Activated T-helper 1 cell treated with anti-CD3 and anti-CD28 coated beads, Interleukin-12 subunit alpha, Interleukin-12 subunit beta, Interleukin-2, Interleukin-4 antibody, amounts not matched to agents 30 ng/mL and 10 ng/mL and 1 ng/mL, durations not matched to agents 14 hours and 24 hours and 36 hours (primary cell): ENCODE measurements around the gene DLG5. TPM values are rescaled to one million over a fixed set of nuclear protein-coding genes. Genes with fewer than 3 reads are reported as not detected.

ENCODE experiments used
- DNase-seq: peaks from one replicate; pipeline ENCODE4 v3.0.0; 2021; ENCODE audit warnings: low spot score
- H3K27ac Mint-ChIP-seq: one replicate; pipeline ENCODE4 v1.8.0; 2021; ENCODE audit warnings: mild to moderate bottlenecking, mixed read lengths
- H3K27me3 Mint-ChIP-seq: one replicate; pipeline ENCODE4 v1.8.0; 2022; ENCODE audit warnings: mild to moderate bottlenecking, moderate library complexity, mixed read lengths; ENCODE audit not compliant: insufficient read depth
- H3K36me3 Mint-ChIP-seq: one replicate; pipeline ENCODE4 v1.8.0; 2021; ENCODE audit warnings: low read depth, mixed read lengths
- H3K4me1 Mint-ChIP-seq: one replicate; pipeline ENCODE4 v1.8.0; 2021; ENCODE audit warnings: low read depth, mixed read lengths
- H3K4me3 Mint-ChIP-seq: one replicate; pipeline ENCODE4 v1.8.0; 2021; ENCODE audit warnings: mild to moderate bottlenecking, moderate library complexity, mixed read lengths
- H3K9me3 Mint-ChIP-seq: one replicate; pipeline ENCODE4 v1.8.0; 2021; ENCODE audit warnings: mixed read lengths
- intact Hi-C: fragments of 100-400 bp; cut with micrococcal nuclease; formaldehyde crosslinking; loops from one replicate; pipeline ENCODE4 v1.15.1; 2024
- total RNA-seq: library from RNA; stranded (reverse); gene quantifications from 2 replicates; pipeline ENCODE4 v1.2.3, GENCODE V29; 2022

The DLG5 gene
- total RNA-seq, 1 donor from 2014 or later = 4.0 TPM

- intact Hi-C loops = no loop called here
- Mint-ChIP-seq H3K4me3 (no peak overlapping the region), H3K9me3 (no peaks in the 10 kb centered on the region), H3K27me3 (peaks cover under 1% of the 10 kb centered on the region), H3K4me1 (no peaks in the 10 kb centered on the region), H3K27ac (no peak overlapping the region), H3K36me3 (no peaks in the 10 kb centered on the region)
- DNase-seq = no peak
Measured at GRCh38 chr10:77905086-77905748, 21.3 kb downstream of the DLG5 start.

- no peaks in the 10 kb centered on the region for H3K9me3 Mint-ChIP-seq
- no peaks in the 10 kb centered on the region for H3K36me3 Mint-ChIP-seq
- H3K4me1 Mint-ChIP-seq = no peaks in the 10 kb centered on the region
- H3K27me3 Mint-ChIP-seq = no peaks in the 10 kb centered on the region
- intact Hi-C loops = no loop called here
- no peak for DNase-seq
- no peak overlapping the region for H3K4me3 Mint-ChIP-seq
- H3K27ac Mint-ChIP-seq = no peak overlapping the region
Measured at GRCh38 chr10:77904100-77904840, 22.3 kb downstream of the DLG5 start.

- H3K27me3 Mint-ChIP-seq = no peaks in the 10 kb centered on the region
- no peak overlapping the region for H3K27ac Mint-ChIP-seq
- intact Hi-C loops = no loop called here
- H3K36me3 Mint-ChIP-seq = no peaks in the 10 kb centered on the region
- no peak for DNase-seq
- no peak overlapping the region for H3K4me3 Mint-ChIP-seq
- no peaks in the 10 kb centered on the region for H3K9me3 Mint-ChIP-seq
- H3K4me1 Mint-ChIP-seq = no peaks in the 10 kb centered on the region
Measured at GRCh38 chr10:77902159-77902558, 24.4 kb downstream of the DLG5 start.

GRCh38 chr10:77901743-77902142 lies 24.8 kb downstream of the DLG5 start:
- no peaks in the 10 kb centered on the region for H3K27me3 Mint-ChIP-seq
- no peak overlapping the region for H3K4me3 Mint-ChIP-seq
- H3K4me1 Mint-ChIP-seq = no peaks in the 10 kb centered on the region
- H3K27ac Mint-ChIP-seq = no peak overlapping the region
- H3K9me3 Mint-ChIP-seq = no peaks in the 10 kb centered on the region
- no peak for DNase-seq
- intact Hi-C loops = no loop called here
- no peaks in the 10 kb centered on the region for H3K36me3 Mint-ChIP-seq

GRCh38 chr10:77899690-77900089 lies 26.9 kb downstream of the DLG5 start:
- Mint-ChIP-seq H3K27me3 (no peaks in the 10 kb centered on the region), H3K27ac (no peak overlapping the region), H3K4me3 (no peak overlapping the region), H3K9me3 (no peaks in the 10 kb centered on the region), H3K4me1 (no peaks in the 10 kb centered on the region), H3K36me3 (no peaks in the 10 kb centered on the region)
- intact Hi-C loops = no loop called here
- DNase-seq = no peak

GRCh38 chr10:77899080-77899477 lies 27.5 kb downstream of the DLG5 start:
- Mint-ChIP-seq H3K27ac (no peak overlapping the region), H3K4me3 (no peak overlapping the region), H3K27me3 (no peaks in the 10 kb centered on the region), H3K36me3 (no peaks in the 10 kb centered on the region), H3K4me1 (peaks cover 1% of the 10 kb centered on the region), H3K9me3 (no peaks in the 10 kb centered on the region)
- DNase-seq = no peak
- intact Hi-C loops = no loop called here

- Mint-ChIP-seq H3K9me3 (no peaks in the 10 kb centered on the region), H3K4me1 (peaks cover 6% of the 10 kb centered on the region), H3K27me3 (no peaks in the 10 kb centered on the region), H3K36me3 (no peaks in the 10 kb centered on the region), H3K27ac (no peak overlapping the region), H3K4me3 (no peak overlapping the region)
- no peak for DNase-seq
- intact Hi-C loops = no loop called here
Measured at GRCh38 chr10:77898323-77899079, 28.1 kb downstream of the DLG5 start.

- H3K4me3 Mint-ChIP-seq = no peak overlapping the region
- no peaks in the 10 kb centered on the region for H3K9me3 Mint-ChIP-seq
- no peaks in the 10 kb centered on the region for H3K36me3 Mint-ChIP-seq
- peaks cover 6% of the 10 kb centered on the region for H3K4me1 Mint-ChIP-seq
- H3K27me3 Mint-ChIP-seq = no peaks in the 10 kb centered on the region
- intact Hi-C loops = no loop called here
- no peak overlapping the region for H3K27ac Mint-ChIP-seq
- DNase-seq = no peak
Measured at GRCh38 chr10:77896058-77896457, 30.5 kb downstream of the DLG5 start.

- intact Hi-C loops = no loop called here
- Mint-ChIP-seq H3K4me3 (no peak overlapping the region), H3K27ac (no peak overlapping the region), H3K9me3 (no peaks in the 10 kb centered on the region), H3K4me1 (peaks cover 6% of the 10 kb centered on the region), H3K27me3 (no peaks in the 10 kb centered on the region), H3K36me3 (no peaks in the 10 kb centered on the region)
- no peak for DNase-seq
Measured at GRCh38 chr10:77894058-77894457, 32.5 kb downstream of the DLG5 start.

- Mint-ChIP-seq H3K4me3 (no peak overlapping the region), H3K9me3 (no peaks in the 10 kb centered on the region), H3K36me3 (no peaks in the 10 kb centered on the region), H3K27ac (no peak overlapping the region), H3K4me1 (peaks cover 6% of the 10 kb centered on the region), H3K27me3 (no peaks in the 10 kb centered on the region)
- DNase-seq = no peak
- intact Hi-C loops = no loop called here
Measured at GRCh38 chr10:77893386-77893785, 33.2 kb downstream of the DLG5 start.

GRCh38 chr10:77892761-77893160 lies 33.8 kb downstream of the DLG5 start:
- H3K36me3 Mint-ChIP-seq = no peaks in the 10 kb centered on the region
- H3K4me1 Mint-ChIP-seq = peaks cover 6% of the 10 kb centered on the region
- H3K27me3 Mint-ChIP-seq = no peaks in the 10 kb centered on the region
- no peak overlapping the region for H3K4me3 Mint-ChIP-seq
- H3K27ac Mint-ChIP-seq = no peak overlapping the region
- no peaks in the 10 kb centered on the region for H3K9me3 Mint-ChIP-seq
- no peak for DNase-seq
- intact Hi-C loops = no loop called here

- no peak overlapping the region for H3K4me3 Mint-ChIP-seq
- no peaks in the 10 kb centered on the region for H3K9me3 Mint-ChIP-seq
- intact Hi-C loops = no loop called here
- H3K4me1 Mint-ChIP-seq = peaks cover 6% of the 10 kb centered on the region
- no peak for DNase-seq
- no peaks in the 10 kb centered on the region for H3K36me3 Mint-ChIP-seq
- no peak overlapping the region for H3K27ac Mint-ChIP-seq
- H3K27me3 Mint-ChIP-seq = peaks cover 2% of the 10 kb centered on the region
Measured at GRCh38 chr10:77892021-77892739, 34.4 kb downstream of the DLG5 start.

GRCh38 chr10:77890097-77890496 lies 36.5 kb downstream of the DLG5 start:
- H3K27me3 Mint-ChIP-seq = peaks cover 2% of the 10 kb centered on the region
- no peaks in the 10 kb centered on the region for H3K9me3 Mint-ChIP-seq
- DNase-seq = no peak

More at GRCh38 chr10:77890097-77890496, 36.5 kb downstream of the DLG5 start:
- Mint-ChIP-seq H3K4me1 (peaks cover 6% of the 10 kb centered on the region), H3K36me3 (no peaks in the 10 kb centered on the region), H3K27ac (no peak overlapping the region), H3K4me3 (no peak overlapping the region)
- intact Hi-C loops = no loop called here
